GM23338 (cell line): ENCODE measurements around the gene CACNB4.

ENCODE experiments used
- CREB1 ChIP-seq: fragments of 250-450 bp; sonication (Bioruptor Pico); IDR thresholded peaks from 2 replicates; pipeline ENCODE4 v1.5.0; 2020; ENCODE audit warnings: low read depth, mild to moderate bottlenecking, moderate library complexity
- ETS1 ChIP-seq: IDR thresholded peaks from 2 replicates; pipeline ENCODE4 v1.6.1; 2016; ENCODE audit warnings: antibody characterized with exemption
- EZH2 ChIP-seq: fragments of 200-600 bp; sonication (generic); IDR thresholded peaks from one replicate; pipeline ENCODE4 v1.8.0; 2017; ENCODE audit warnings: antibody characterized with exemption, mild to moderate bottlenecking, low read depth; ENCODE audit not compliant: unreplicated experiment
- EZH2phosphoT487 ChIP-seq: fragments of 200-600 bp; sonication (generic); IDR thresholded peaks from one replicate; pipeline ENCODE4 v1.8.1; 2018; ENCODE audit warnings: antibody characterized with exemption; ENCODE audit not compliant: unreplicated experiment
- JUNB ChIP-seq: IDR thresholded peaks from one replicate; pipeline ENCODE4 v1.6.1; 2016; ENCODE audit warnings: antibody characterized with exemption; ENCODE audit not compliant: unreplicated experiment
- NANOG ChIP-seq: IDR thresholded peaks from 2 replicates; pipeline ENCODE4 v1.6.1; 2016; ENCODE audit warnings: antibody characterized with exemption, borderline replicate concordance
- POLR2AphosphoS5 ChIP-seq: IDR thresholded peaks from 2 replicates; pipeline ENCODE4 v1.6.1; 2016; ENCODE audit warnings: antibody characterized with exemption, low read depth
- REST ChIP-seq: IDR thresholded peaks from one replicate; pipeline ENCODE4 v1.6.1; 2018; ENCODE audit warnings: antibody characterized with exemption; ENCODE audit not compliant: unreplicated experiment
- TF ChIP-seq, protein P1 (sequence below), 2 experiments: fragments of 200-600 bp in 1 of 2; sonication (generic) in 1 of 2; conservative IDR thresholded peaks; 2 replicates each; pipeline versions ENCODE4 v1.5.1 to v1.6.1; 2016 to 2017; ENCODE audit warnings: antibody characterized with exemption in 2 of 2, low read depth in 2 of 2, mild to moderate bottlenecking in 2 of 2, moderate library complexity in 1 of 2

DNA sequence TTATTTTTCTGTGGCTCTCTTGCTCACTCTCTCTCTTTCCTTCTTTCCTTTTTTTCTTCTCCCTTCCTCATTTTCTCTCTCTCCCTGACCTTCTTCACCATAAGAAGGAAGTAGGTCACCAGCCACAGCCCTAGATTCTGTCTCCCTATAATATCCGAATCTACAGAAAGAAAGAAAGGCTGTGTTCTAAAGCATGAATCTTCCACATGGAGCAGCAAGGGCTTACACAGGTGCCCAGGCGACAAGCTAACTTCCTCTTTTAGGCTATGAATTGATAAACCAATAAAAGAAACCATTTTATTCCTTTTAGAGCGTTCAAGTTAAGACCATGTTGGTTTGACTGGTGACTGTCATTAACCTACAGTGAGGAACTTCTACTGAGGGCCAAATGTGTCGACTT is 49.3 kb downstream of the CACNB4 start:
- TF ChIP-seq, protein P1, sequence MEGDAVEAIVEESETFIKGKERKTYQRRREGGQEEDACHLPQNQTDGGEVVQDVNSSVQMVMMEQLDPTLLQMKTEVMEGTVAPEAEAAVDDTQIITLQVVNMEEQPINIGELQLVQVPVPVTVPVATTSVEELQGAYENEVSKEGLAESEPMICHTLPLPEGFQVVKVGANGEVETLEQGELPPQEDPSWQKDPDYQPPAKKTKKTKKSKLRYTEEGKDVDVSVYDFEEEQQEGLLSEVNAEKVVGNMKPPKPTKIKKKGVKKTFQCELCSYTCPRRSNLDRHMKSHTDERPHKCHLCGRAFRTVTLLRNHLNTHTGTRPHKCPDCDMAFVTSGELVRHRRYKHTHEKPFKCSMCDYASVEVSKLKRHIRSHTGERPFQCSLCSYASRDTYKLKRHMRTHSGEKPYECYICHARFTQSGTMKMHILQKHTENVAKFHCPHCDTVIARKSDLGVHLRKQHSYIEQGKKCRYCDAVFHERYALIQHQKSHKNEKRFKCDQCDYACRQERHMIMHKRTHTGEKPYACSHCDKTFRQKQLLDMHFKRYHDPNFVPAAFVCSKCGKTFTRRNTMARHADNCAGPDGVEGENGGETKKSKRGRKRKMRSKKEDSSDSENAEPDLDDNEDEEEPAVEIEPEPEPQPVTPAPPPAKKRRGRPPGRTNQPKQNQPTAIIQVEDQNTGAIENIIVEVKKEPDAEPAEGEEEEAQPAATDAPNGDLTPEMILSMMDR (conservative IDR thresholded peaks at IDR 0.05; ENCODE audit: low read depth in 2 of 2) = no peak
- TF ChIP-seq POLR2AphosphoS5 (no peak), EZH2 (no peak), EZH2phosphoT487 (no peak), REST (no peak), CREB1 (CRISPR knock-in tag) (no peak), NANOG (no peak), ETS1 (no peak), JUNB (no peak)
